Activated CD8-positive, alpha-beta memory T cell treated with anti-CD3 and anti-CD28 coated beads, Interleukin-2, amount 10 ng/mL, durations not matched to agents 7 days and 5 days (primary cell): Measurements from ENCODE around the gene ATP11A. TPM values are rescaled to one million over a fixed set of nuclear protein-coding genes. Genes with fewer than 3 reads are reported as not detected.
"Not testable (repeated sequence)": the region's sequence is repeated elsewhere in the genome, so short reads cannot be mapped to it uniquely, and the experiment has no call there.

Source experiments
- ATAC-seq: fragments of 150-1000 bp; cut with Tn5 transposase; one replicate; pipeline ENCODE4 v1.10.0; 2021; ENCODE audit warnings: moderate library complexity
- CTCF ChIA-PET: fragments of 350-600 bp; sonication (Branson Sonifier 250); formaldehyde crosslinking; loops from one replicate; lab custom pipeline; 2021; ENCODE audit warnings: antibody characterized with exemption; lab: Charles Lee
- DNase-seq: peaks from one replicate; pipeline ENCODE4 v3.0.0-alpha.2; 2020
- H3K27ac Mint-ChIP-seq: one replicate; pipeline ENCODE4 v1.8.0; 2021; ENCODE audit warnings: mild to moderate bottlenecking, mixed read lengths
- H3K27me3 Mint-ChIP-seq: one replicate; pipeline ENCODE4 v1.8.0; 2021; ENCODE audit warnings: mixed read lengths
- H3K36me3 Mint-ChIP-seq: one replicate; pipeline ENCODE4 v1.8.0; 2021; ENCODE audit warnings: mild to moderate bottlenecking, mixed read lengths
- H3K4me1 Mint-ChIP-seq: one replicate; pipeline ENCODE4 v1.8.0; 2021; ENCODE audit warnings: mixed read lengths
- H3K4me3 Mint-ChIP-seq: one replicate; pipeline ENCODE4 v1.8.0; 2021; ENCODE audit warnings: mild to moderate bottlenecking, moderate library complexity, mixed read lengths
- H3K9me3 Mint-ChIP-seq: one replicate; pipeline ENCODE4 v1.8.0; 2022; ENCODE audit warnings: low read depth, mixed read lengths
- total RNA-seq, 2 experiments: library from RNA; stranded (reverse); gene quantifications; one replicate each; pipeline ENCODE4 v1.2.3, GENCODE V29; 2021

Gene ATP11A
- total RNA-seq, 2 experiments from 2014 or later = 40.0 to 43.5 TPM

DNA sequence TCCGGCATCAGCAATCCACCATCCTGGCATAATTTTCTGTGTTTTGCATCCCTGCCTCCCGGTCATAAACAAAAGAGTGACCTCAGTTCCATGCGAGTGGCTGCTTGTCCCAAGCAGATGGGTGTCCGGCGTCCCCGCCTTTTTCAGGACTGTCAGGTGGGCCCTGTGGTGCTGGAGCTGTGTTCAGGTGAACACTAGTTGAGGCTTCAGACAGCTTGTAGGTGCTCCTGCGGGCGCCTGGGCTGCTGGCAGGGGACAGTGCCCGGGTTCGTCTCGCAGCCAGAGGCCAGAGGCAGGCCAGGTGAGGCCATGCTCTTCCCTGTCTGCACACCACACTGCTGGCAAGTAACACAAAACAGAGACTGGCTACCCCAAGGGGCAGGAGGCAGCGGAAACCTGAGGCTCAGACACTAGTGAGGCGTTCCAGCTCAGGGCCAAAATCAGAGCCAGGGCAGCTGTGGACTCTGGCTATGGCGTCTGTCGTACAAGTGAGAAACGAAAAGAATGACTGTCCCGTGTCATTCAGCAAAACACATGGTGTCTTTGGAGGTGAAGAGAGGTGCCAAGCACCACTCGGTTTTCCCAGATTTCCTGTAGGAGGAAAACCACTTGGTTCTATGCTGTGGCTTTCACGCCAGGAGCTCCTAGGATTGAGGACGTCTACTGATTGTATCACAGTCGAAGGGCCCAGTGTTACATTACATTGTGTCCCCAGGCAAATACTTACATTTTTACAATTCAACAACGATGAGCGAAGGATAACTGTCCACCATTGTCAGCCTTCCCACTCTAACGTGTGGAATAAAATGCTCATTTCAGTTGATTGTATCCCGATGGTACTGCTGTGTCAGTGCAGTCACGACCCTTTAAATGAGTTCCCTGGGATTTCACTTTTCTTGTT lies 104.0 kb downstream of the ATP11A start:
- ATAC-seq (no peak), DNase-seq (no peak)
- peaks cover 4% of the 10 kb centered on the region for H3K9me3 Mint-ChIP-seq
- H3K27me3 Mint-ChIP-seq = no peaks in the 10 kb centered on the region
- peaks cover 8% of the 10 kb centered on the region for H3K36me3 Mint-ChIP-seq
- CTCF ChIA-PET = no interaction called here
- no peaks in the 10 kb centered on the region for H3K4me1 Mint-ChIP-seq
- H3K4me3 Mint-ChIP-seq = no peak overlapping the region
- no peak overlapping the region for H3K27ac Mint-ChIP-seq

GRCh38 chr13:112795277-112795676 lies 105.4 kb downstream of the ATP11A start:
- H3K9me3 Mint-ChIP-seq = peaks cover 8% of the 10 kb centered on the region
- peaks cover 13% of the 10 kb centered on the region for H3K36me3 Mint-ChIP-seq
- no peaks in the 10 kb centered on the region for H3K27me3 Mint-ChIP-seq
- DNase-seq (no peak), ATAC-seq (no peak)
- no peak overlapping the region for H3K27ac Mint-ChIP-seq
- CTCF ChIA-PET = no interaction called here
- no peak overlapping the region for H3K4me3 Mint-ChIP-seq
- no peaks in the 10 kb centered on the region for H3K4me1 Mint-ChIP-seq

GRCh38 chr13:112796190-112796915 lies 106.5 kb downstream of the ATP11A start:
- no peaks in the 10 kb centered on the region for H3K4me1 Mint-ChIP-seq
- no peak for DNase-seq
- peaks cover 8% of the 10 kb centered on the region for H3K9me3 Mint-ChIP-seq
- CTCF ChIA-PET = no interaction called here
- H3K4me3 Mint-ChIP-seq = no peak overlapping the region
- H3K27me3 Mint-ChIP-seq = no peaks in the 10 kb centered on the region
- H3K27ac Mint-ChIP-seq = peak overlapping the region; percentile 2
- ATAC-seq = no peak
- peaks cover 13% of the 10 kb centered on the region for H3K36me3 Mint-ChIP-seq

- DNase-seq (no peak), ATAC-seq (no peak)
- Mint-ChIP-seq H3K36me3 (peaks cover 13% of the 10 kb centered on the region), H3K27ac (no peak overlapping the region), H3K4me3 (no peak overlapping the region), H3K9me3 (peaks cover 8% of the 10 kb centered on the region), H3K4me1 (peaks cover 5% of the 10 kb centered on the region), H3K27me3 (no peaks in the 10 kb centered on the region)
- CTCF ChIA-PET = no interaction called here
These were observed 109.6 kb downstream of the ATP11A start for GRCh38 chr13:112799394-112799793.

GRCh38 chr13:112800057-112800456 lies 110.2 kb downstream of the ATP11A start:
- Mint-ChIP-seq H3K9me3 (peaks cover 8% of the 10 kb centered on the region), H3K36me3 (peaks cover 13% of the 10 kb centered on the region), H3K27ac (no peak overlapping the region), H3K27me3 (no peaks in the 10 kb centered on the region), H3K4me1 (peaks cover 5% of the 10 kb centered on the region), H3K4me3 (no peak overlapping the region)
- ATAC-seq = no peak
- CTCF ChIA-PET = no interaction called here
- DNase-seq = no peak

DNA sequence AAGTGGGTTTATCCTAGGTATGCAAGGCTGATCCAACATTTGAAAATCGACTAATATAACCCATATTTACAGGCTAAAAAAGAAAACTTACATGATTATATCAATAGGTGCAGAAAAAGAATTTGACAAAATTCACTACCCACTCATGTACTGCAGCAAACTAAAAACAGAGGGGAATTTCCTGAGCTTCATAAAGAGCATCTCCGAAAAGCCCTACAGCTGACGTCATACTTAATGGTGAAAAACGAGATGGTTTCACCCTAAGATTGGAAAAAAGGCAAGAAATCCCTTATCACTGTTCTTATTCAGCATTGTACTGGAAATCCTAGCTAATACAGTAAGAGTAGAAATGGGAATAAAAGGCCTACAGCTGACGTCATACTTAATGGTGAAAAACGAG lies 111.0 kb downstream of the ATP11A start:
- CTCF ChIA-PET = not testable (repeated sequence)
- peaks cover 13% of the 10 kb centered on the region for H3K36me3 Mint-ChIP-seq

GRCh38 chr13:112802802-112803195 lies 113.0 kb downstream of the ATP11A start:
- CTCF ChIA-PET = no interaction called here
- Mint-ChIP-seq H3K36me3 (peaks cover 9% of the 10 kb centered on the region), H3K4me1 (peaks cover 5% of the 10 kb centered on the region), H3K27ac (no peak overlapping the region), H3K4me3 (no peak overlapping the region), H3K27me3 (no peaks in the 10 kb centered on the region), H3K9me3 (peaks cover 8% of the 10 kb centered on the region)
- no peak for ATAC-seq
- DNase-seq = no peak

More for the DNA sequence above, 111.0 kb downstream of the ATP11A start:
- not testable (repeated sequence) for H3K4me3 Mint-ChIP-seq, ATAC-seq, H3K27me3 Mint-ChIP-seq, H3K9me3 Mint-ChIP-seq, DNase-seq, H3K4me1 Mint-ChIP-seq, H3K27ac Mint-ChIP-seq

- CTCF ChIA-PET = no interaction called here
- Mint-ChIP-seq H3K36me3 (peaks cover 7% of the 10 kb centered on the region), H3K4me1 (peaks cover 5% of the 10 kb centered on the region)
These were observed 113.6 kb downstream of the ATP11A start for GRCh38 chr13:112803422-112803821.

GRCh38 chr13:112804374-112804773 lies 114.5 kb downstream of the ATP11A start:
- no peak overlapping the region for H3K4me3 Mint-ChIP-seq
- CTCF ChIA-PET = no interaction called here
- ATAC-seq = no peak
- H3K27ac Mint-ChIP-seq = no peak overlapping the region
- peaks cover 2% of the 10 kb centered on the region for H3K9me3 Mint-ChIP-seq
- peaks cover 2% of the 10 kb centered on the region for H3K36me3 Mint-ChIP-seq
- H3K27me3 Mint-ChIP-seq = no peaks in the 10 kb centered on the region
- peaks cover 5% of the 10 kb centered on the region for H3K4me1 Mint-ChIP-seq
- DNase-seq = no peak

More at GRCh38 chr13:112803422-112803821, 113.6 kb downstream of the ATP11A start:
- no peak for DNase-seq
- Mint-ChIP-seq H3K4me3 (no peak overlapping the region), H3K27ac (no peak overlapping the region), H3K9me3 (peaks cover 5% of the 10 kb centered on the region), H3K27me3 (no peaks in the 10 kb centered on the region)
- no peak for ATAC-seq

GRCh38 chr13:112806739-112807652 lies 117.2 kb downstream of the ATP11A start:
- Mint-ChIP-seq H3K4me1 (peaks cover 3% of the 10 kb centered on the region), H3K27ac (no peak overlapping the region), H3K27me3 (no peaks in the 10 kb centered on the region), H3K4me3 (no peak overlapping the region), H3K9me3 (no peaks in the 10 kb centered on the region), H3K36me3 (no peaks in the 10 kb centered on the region)
- DNase-seq (peak; percentile 32), ATAC-seq (no peak)
- CTCF ChIA-PET = no interaction called here

DNA sequence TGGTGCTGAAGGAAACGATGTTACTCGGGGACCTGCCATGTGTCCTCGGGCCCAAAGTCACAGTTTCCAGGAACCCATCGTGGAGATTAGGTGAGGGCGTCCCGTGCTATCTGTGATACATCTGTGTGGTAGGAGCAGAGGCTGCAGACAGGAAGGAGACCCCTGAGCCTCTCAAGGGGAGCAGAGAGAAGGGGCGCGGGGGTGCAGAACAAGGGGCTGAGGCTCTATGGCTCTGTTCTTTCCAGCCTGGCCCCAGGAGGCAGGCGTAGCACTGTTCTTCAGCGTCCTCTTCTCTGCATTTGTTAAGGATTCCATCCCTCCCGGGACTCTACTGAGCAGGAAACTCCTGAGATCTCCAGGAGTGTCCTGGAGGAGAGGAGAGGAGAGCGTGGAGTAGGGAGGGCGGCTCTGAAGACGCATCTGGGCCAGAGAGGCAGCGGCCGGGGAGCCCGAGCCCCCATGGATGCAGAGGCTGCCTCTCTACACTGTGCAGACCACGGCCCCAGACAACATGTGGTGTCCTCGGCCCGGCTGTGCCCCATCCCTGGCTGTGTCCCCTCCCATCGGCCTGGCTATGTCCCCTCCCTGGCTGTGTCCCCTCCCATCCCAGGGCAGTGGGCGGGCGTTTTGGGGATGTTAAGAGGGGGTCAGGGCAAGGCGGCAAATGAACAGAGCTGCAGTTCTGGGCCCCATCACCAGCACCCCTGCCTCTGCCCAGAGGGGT lies 118.0 kb downstream of the ATP11A start:
- Mint-ChIP-seq H3K36me3 (no peaks in the 10 kb centered on the region), H3K27me3 (no peaks in the 10 kb centered on the region), H3K27ac (no peak overlapping the region), H3K4me3 (no peak overlapping the region), H3K9me3 (no peaks in the 10 kb centered on the region), H3K4me1 (no peaks in the 10 kb centered on the region)
- peak; percentile 36 for DNase-seq
- CTCF ChIA-PET = no interaction called here
- ATAC-seq = no peak

- Mint-ChIP-seq H3K27ac (no peak overlapping the region), H3K9me3 (no peaks in the 10 kb centered on the region), H3K4me1 (no peaks in the 10 kb centered on the region), H3K4me3 (no peak overlapping the region), H3K36me3 (peaks cover 2% of the 10 kb centered on the region), H3K27me3 (no peaks in the 10 kb centered on the region)
- DNase-seq (peak; percentile 27), ATAC-seq (no peak)
- CTCF ChIA-PET = no interaction called here
These were observed 118.7 kb downstream of the ATP11A start for GRCh38 chr13:112808377-112809140.
